Fibroblast of skin of right biceps (primary cell): ENCODE measurements around the gene KIF19.

Experiments used
- DNase-seq: peaks from one replicate; pipeline ENCODE4 v3.0.0-alpha.2; 2013

KIF19 gene

GRCh38 chr17:74307984-74308773 is 17.8 kb upstream of the KIF19 start:
- no peak for DNase-seq

- no peak for DNase-seq
These were observed 16.1 kb upstream of the KIF19 start for GRCh38 chr17:74309902-74310301.

GRCh38 chr17:74314877-74315276 is 11.1 kb upstream of the KIF19 start:
- no peak for DNase-seq

- no peak for DNase-seq
These were observed 9.8 kb upstream of the KIF19 start for GRCh38 chr17:74316220-74316619.

- no peak for DNase-seq
These were observed 9.0 kb upstream of the KIF19 start for GRCh38 chr17:74317071-74317470.

GRCh38 chr17:74318391-74318790 is 7.6 kb upstream of the KIF19 start:
- DNase-seq: no peak

- DNase-seq: no peak
These were observed 1.5 kb upstream of the KIF19 start for GRCh38 chr17:74324521-74324920.

GRCh38 chr17:74325376-74325742 is 667 bp upstream of the KIF19 start:
- DNase-seq: no peak

- DNase-seq: no peak
These were observed 480 bp downstream of the KIF19 start for GRCh38 chr17:74326506-74326905.

- no peak for DNase-seq
These were observed 2.5 kb downstream of the KIF19 start for GRCh38 chr17:74328487-74328886.

- DNase-seq: no peak
These were observed 3.4 kb downstream of the KIF19 start for GRCh38 chr17:74329378-74329777.

GRCh38 chr17:74330446-74330845 is 4.4 kb downstream of the KIF19 start:
- DNase-seq: no peak

- DNase-seq: no peak
These were observed 6.1 kb downstream of the KIF19 start for GRCh38 chr17:74332017-74332650.

GRCh38 chr17:74332763-74333283 is 6.8 kb downstream of the KIF19 start:
- no peak for DNase-seq

- DNase-seq: no peak
These were observed 8.5 kb downstream of the KIF19 start for GRCh38 chr17:74334393-74335039.

- no peak for DNase-seq
These were observed 9.6 kb downstream of the KIF19 start for GRCh38 chr17:74335529-74336062.

- DNase-seq: no peak
These were observed 10.3 kb downstream of the KIF19 start for GRCh38 chr17:74336307-74336706.

- no peak for DNase-seq
These were observed 11.9 kb downstream of the KIF19 start for GRCh38 chr17:74337834-74338500.

GRCh38 chr17:74339537-74340195 is 13.6 kb downstream of the KIF19 start:
- no peak for DNase-seq

GRCh38 chr17:74340470-74341023 is 14.5 kb downstream of the KIF19 start:
- no peak for DNase-seq

- DNase-seq: no peak
These were observed 16.2 kb downstream of the KIF19 start for GRCh38 chr17:74342224-74342623.

GRCh38 chr17:74343121-74343520 is 17.1 kb downstream of the KIF19 start:
- DNase-seq: no peak
